ENCODE results near the gene MMP13. TPM values are rescaled to one million over a fixed set of nuclear protein-coding genes. Genes with fewer than 3 reads are reported as not detected.

The MMP13 gene
- total RNA-seq, 1 experiment from 2014 or later = not detected

DNA sequence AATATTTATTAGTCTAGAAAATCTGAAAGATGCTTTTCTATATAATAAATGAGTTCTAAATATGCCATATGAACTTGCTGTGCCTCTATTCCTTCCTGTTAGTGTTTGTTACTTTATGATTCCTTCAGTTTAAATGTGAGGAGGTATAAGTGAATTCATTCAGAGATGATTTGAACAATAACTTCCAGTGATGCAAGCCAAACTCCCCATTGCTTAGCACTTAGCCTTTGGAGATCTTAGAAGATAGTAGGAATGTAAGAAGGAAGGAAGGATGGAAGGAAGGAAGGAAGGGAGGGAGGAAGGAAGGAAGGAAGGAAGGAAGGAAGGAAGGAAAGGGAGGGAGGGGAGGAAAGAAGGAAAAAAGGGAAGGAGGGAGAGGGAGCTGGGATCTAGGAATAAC is 25.1 kb downstream of the MMP13 start:
- Histone ChIP-seq H3K56ac (ENCODE audit: insufficient read length, low read depth, low read length) (no peak overlapping the region), H2BK20ac (ENCODE audit: low read depth, low read length, poor library complexity, severe bottlenecking) (no peak overlapping the region), H3K18ac (ENCODE audit: insufficient read length, low read depth, low read length) (no peak overlapping the region), H3K79me2 (ENCODE audit: insufficient read depth, low read length) (no peaks in the 10 kb centered on the region), H3K23ac (ENCODE audit: insufficient read length, low read depth, low read length) (no peak overlapping the region), H4K5ac (ENCODE audit: insufficient read length, low read depth, low read length) (no peak overlapping the region), H3K23me2 (ENCODE audit: insufficient read length, low read depth, low read length, poor library complexity, severe bottlenecking) (no peaks in the 10 kb centered on the region), H3K79me1 (ENCODE audit: insufficient read depth, low read depth, low read length, poor library complexity, severe bottlenecking) (no peaks in the 10 kb centered on the region), H3K14ac (ENCODE audit: insufficient read depth, low read length) (no peak overlapping the region), H3K27me3 (ENCODE audit: insufficient read depth, low read length) (no peaks in the 10 kb centered on the region), H3T11ph (ENCODE audit: low read length) (no peak overlapping the region), H3K4me2 (ENCODE audit: insufficient read depth, insufficient read length, low read length) (no peak overlapping the region), H2AFZ (ENCODE audit: low read length) (no peak overlapping the region), H4K91ac (ENCODE audit: insufficient read length, low read depth, low read length) (no peak overlapping the region), H2BK12ac (ENCODE audit: insufficient read length, low read depth, low read length) (no peak overlapping the region), H3K4ac (ENCODE audit: low read depth, low read length) (no peak overlapping the region), H2BK15ac (ENCODE audit: low read depth, low read length) (no peak overlapping the region), H2AK5ac (ENCODE audit: insufficient read length, low read length) (no peak overlapping the region), H3K4me1 (ENCODE audit: insufficient read depth, low read length) (no peaks in the 10 kb centered on the region), H4K8ac (replicated peaks; ENCODE audit: insufficient read length, low read depth, low read length) (no peak overlapping the region), H3K9ac (ENCODE audit: extremely low read depth, insufficient read length, low read length) (no peak overlapping the region), H3K9me3 (ENCODE audit: control insufficient read depth, low read depth, low read length) (no peaks in the 10 kb centered on the region), H2BK5ac (ENCODE audit: insufficient read length, low read length) (no peak overlapping the region), H2BK120ac (ENCODE audit: low read depth, low read length, poor library complexity, severe bottlenecking) (no peak overlapping the region), H4K20me1 (ENCODE audit: control insufficient read depth, insufficient read depth, insufficient read length) (no peaks in the 10 kb centered on the region), H3K27ac (ENCODE audit: insufficient read length, low read depth, low read length) (no peak overlapping the region)
- Mint-ChIP-seq H3K27ac (no peak overlapping the region), H3K9me3 (no peaks in the 10 kb centered on the region), H3K36me3 (ENCODE audit: insufficient read depth in 1 of 3, low read depth in 3 of 3) (no peaks in the 10 kb centered on the region), H3K4me1 (no peaks in the 10 kb centered on the region), H3K4me3 (no peak overlapping the region), H3K27me3 (ENCODE audit: low read depth) (no peaks in the 10 kb centered on the region)
- no peak for TF ChIP-seq CTCF (conservative IDR thresholded peaks at IDR 0.05)
- no peak for DNase-seq

Measured in H9 (cell line).